ENCODE measurements around the gene BRAT1. TPM values are rescaled to one million over a fixed set of nuclear protein-coding genes. Genes with fewer than 3 reads are reported as not detected.
A peak's percentile ranks its signal among the peaks of the same experiment; 100 is the strongest.

The BRAT1 gene
- total and polyA plus RNA-seq, 2 donors from 2014 or later = 18.7 to 23.7 TPM

DNA sequence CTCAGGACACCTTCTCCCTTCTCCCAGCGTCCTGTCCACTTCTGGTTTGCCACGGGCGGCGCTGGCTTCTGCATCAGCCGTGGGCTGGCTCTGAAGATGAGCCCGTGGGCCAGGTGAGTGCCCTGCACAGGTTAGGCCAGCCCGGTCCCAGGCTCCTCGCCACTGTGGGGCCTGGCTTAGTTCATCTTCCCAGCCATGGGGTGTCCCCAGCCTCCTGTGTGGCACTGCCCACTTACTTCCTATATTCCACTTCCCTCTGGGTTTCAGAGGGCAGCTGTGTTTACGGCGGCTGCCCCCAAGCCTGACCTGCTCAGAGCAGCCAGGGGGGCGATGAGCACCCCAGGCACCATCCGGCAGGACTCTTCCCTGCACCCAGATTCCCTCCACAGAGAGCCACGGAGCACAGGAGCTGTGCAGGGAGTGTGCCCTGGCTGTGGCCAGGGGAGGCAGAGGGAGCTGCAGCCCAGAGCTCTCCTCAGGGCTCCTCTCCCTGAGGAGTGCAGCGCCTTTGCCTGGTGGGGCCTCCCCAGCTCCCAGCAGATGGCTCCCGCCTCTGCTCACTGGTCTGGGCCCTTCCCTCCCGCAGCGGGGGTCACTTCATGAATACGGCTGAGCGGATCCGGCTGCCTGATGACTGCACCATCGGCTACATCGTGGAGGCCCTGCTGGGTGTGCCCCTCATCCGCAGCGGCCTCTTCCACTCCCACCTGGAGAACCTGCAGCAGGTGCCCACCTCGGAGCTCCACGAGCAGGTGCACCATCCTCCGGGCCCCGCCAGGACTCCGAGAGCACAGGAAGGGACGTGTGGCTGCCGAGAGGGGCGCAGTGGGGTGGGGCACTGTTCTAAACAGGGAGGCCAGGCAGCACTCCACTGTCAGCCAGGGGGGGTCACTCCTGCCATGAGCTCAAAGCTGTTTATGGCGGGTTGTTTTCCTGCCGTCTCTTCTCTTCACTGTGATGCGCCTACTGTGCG, 29.4 kb downstream of the BRAT1 start:
- intact Hi-C loops (cut with DNase I) = no loop called here
- peaks cover 0 to 21% (median 0%) of the 10 kb centered on the region in 3 donors for H3K4me1 ChIP-seq (ENCODE audit: control insufficient read depth in 2 of 3, insufficient read depth in 2 of 3, low read depth in 1 of 3, low read length in 3 of 3)
- no peak for FAIRE-seq
- no peak overlapping the region for H3K4me3 ChIP-seq (ENCODE audit: low read length in 3 of 3)
- H3K9me3 ChIP-seq (ENCODE audit: control insufficient read depth in 2 of 3, insufficient read depth in 1 of 3, low read length in 3 of 3) = no peaks in the 10 kb centered on the region
- TF ChIP-seq CTCF (IDR thresholded peaks at IDR 0.05; ENCODE audit: borderline replicate concordance, extremely low read depth, insufficient read depth) = no peak
- DNase-seq = peak in 2 of 5 donors; percentile 68
- H3K36me3 ChIP-seq (ENCODE audit: control insufficient read depth in 2 of 3, insufficient read depth in 3 of 3, low read length in 3 of 3) = peaks cover 0 to 4% (median 0%) of the 10 kb centered on the region in 3 donors
- no peak overlapping the region for H3K9ac ChIP-seq (ENCODE audit: low read length in 3 of 3)
- no peaks in the 10 kb centered on the region for H3K27me3 ChIP-seq (ENCODE audit: control insufficient read depth, insufficient read depth, low read length)
- no peak overlapping the region for H3K27ac ChIP-seq (ENCODE audit: low read depth in 2 of 2, low read length in 2 of 2)

GRCh38 chr7:2524808-2525657, 30.3 kb downstream of the BRAT1 start:
- intact Hi-C loops (cut with DNase I) = no loop called here
- no peaks in the 10 kb centered on the region for H3K9me3 ChIP-seq (ENCODE audit: control insufficient read depth in 2 of 3, insufficient read depth in 1 of 3, low read length in 3 of 3)
- no peak overlapping the region for H3K27ac ChIP-seq (ENCODE audit: low read depth in 2 of 2, low read length in 2 of 2)
- FAIRE-seq (no peak), DNase-seq (peak in 2 of 5 donors; percentile 79 to 80)
- peaks cover 0 to 4% (median 0%) of the 10 kb centered on the region in 3 donors for H3K36me3 ChIP-seq (ENCODE audit: control insufficient read depth in 2 of 3, insufficient read depth in 3 of 3, low read length in 3 of 3)
- H3K4me3 ChIP-seq (ENCODE audit: low read length in 3 of 3) = no peak overlapping the region
- peaks cover 0 to 23% (median 0%) of the 10 kb centered on the region in 3 donors for H3K4me1 ChIP-seq (ENCODE audit: control insufficient read depth in 2 of 3, insufficient read depth in 2 of 3, low read depth in 1 of 3, low read length in 3 of 3)
- no peak overlapping the region for H3K9ac ChIP-seq (ENCODE audit: low read length in 3 of 3)
- no peak for TF ChIP-seq CTCF (IDR thresholded peaks at IDR 0.05; ENCODE audit: borderline replicate concordance, extremely low read depth, insufficient read depth)
- H3K27me3 ChIP-seq (ENCODE audit: control insufficient read depth, insufficient read depth, low read length) = no peaks in the 10 kb centered on the region

DNA sequence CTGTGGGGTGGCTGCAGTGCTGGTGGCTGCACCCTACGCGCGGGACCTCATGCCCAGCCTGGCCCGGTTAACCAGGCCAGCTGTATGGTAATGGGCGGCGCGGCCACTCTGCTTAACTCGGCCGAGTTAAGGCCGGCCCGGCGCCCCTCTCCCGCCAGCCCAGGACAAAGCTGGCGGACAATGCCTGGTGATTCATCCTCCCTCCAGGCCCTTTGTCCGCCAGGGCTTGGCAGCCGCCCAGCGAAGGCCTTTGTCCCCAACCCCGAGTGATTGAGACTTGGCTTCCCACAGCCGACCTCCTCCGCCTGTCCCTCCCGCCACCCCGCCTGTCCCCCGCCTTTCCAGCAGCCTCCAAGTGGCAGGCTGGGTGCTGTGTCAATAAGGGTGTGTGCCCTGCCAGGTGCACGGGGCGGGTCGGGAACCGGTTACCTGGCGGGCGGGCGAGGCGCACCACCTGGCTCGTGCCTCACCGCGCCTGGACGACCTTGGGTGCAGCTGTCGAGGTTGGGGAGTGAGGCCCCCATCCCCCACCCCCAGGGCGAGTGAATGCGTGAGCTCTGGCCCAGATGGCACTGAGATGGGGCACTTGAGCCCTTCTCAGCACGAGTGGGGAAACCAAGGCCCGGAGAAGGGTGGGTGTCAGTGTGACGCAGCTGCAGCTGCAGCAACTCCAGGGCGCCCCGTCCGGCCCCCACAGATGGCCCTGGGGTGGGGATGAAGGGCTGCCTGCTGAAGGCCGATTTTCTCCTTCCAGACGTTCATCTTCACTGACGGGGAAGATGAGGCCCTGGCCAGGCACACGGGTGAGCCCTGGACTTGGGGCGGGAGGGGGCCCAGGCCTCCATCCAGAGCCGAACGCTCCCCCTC, 31.1 kb downstream of the BRAT1 start:
- DNase-seq (peak; percentile 58 to 96 (median 75)), FAIRE-seq (no peak)
- intact Hi-C loops (cut with DNase I) = no loop called here
- no peak overlapping the region for H3K4me3 ChIP-seq (ENCODE audit: low read length in 3 of 3)
- peak overlapping the region in 1 of 2 donors; percentile 32 for H3K27ac ChIP-seq (ENCODE audit: low read depth in 2 of 2, low read length in 2 of 2)
- H3K27me3 ChIP-seq (ENCODE audit: control insufficient read depth, insufficient read depth, low read length) = no peaks in the 10 kb centered on the region
- H3K4me1 ChIP-seq (ENCODE audit: control insufficient read depth in 2 of 3, insufficient read depth in 2 of 3, low read depth in 1 of 3, low read length in 3 of 3) = peaks cover 0 to 24% (median 0%) of the 10 kb centered on the region in 3 donors
- peaks cover 0 to 4% (median 0%) of the 10 kb centered on the region in 3 donors for H3K36me3 ChIP-seq (ENCODE audit: control insufficient read depth in 2 of 3, insufficient read depth in 3 of 3, low read length in 3 of 3)
- no peaks in the 10 kb centered on the region for H3K9me3 ChIP-seq (ENCODE audit: control insufficient read depth in 2 of 3, insufficient read depth in 1 of 3, low read length in 3 of 3)
- no peak overlapping the region for H3K9ac ChIP-seq (ENCODE audit: low read length in 3 of 3)
- TF ChIP-seq CTCF (IDR thresholded peaks at IDR 0.05; ENCODE audit: borderline replicate concordance, extremely low read depth, insufficient read depth) = no peak

All from kidney (tissue), 14 donors.